ENCODE data around the gene POPDC2. TPM values are rescaled to one million over a fixed set of nuclear protein-coding genes. Genes with fewer than 3 reads are reported as not detected.

Gene POPDC2
- total and polyA plus RNA-seq, 10 of the 15 experiments (the other 5 are each of a cell fraction or from before 2014, with no cell fraction given): 1.8 to 12.7 (median 3.5) TPM

- SMC1A ChIA-PET (ENCODE audit: uncharacterized antibody, unreplicated experiment): interaction anchor here (0.7 to 2.0 kb wide), 7 partner anchors 8 to 238 kb away, joined by 3 to 5 read pairs (median 4); partner anchors contain the start of gene TMEM39A
- Histone ChIP-seq H2AFZ (ENCODE audit: control insufficient read depth, low read depth, low read length) (peak overlapping the region; percentile 47), H4K20me1 (ENCODE audit: control insufficient read depth, insufficient read depth) (no peaks in the 10 kb centered on the region), H3K9me3 (replicated peaks; ENCODE audit: control insufficient read depth, insufficient read depth, low read length) (peaks cover 15% of the 10 kb centered on the region), H3K79me2 (ENCODE audit: control insufficient read depth, insufficient read depth, low read length) (no peaks in the 10 kb centered on the region; the same call in 1 of the 2 replicates), H3K27me3 (replicated peaks in 1 of 2; ENCODE audit: control insufficient read depth in 2 of 2, insufficient read depth in 2 of 2, low read length in 1 of 2) (no peaks in the 10 kb centered on the region), H3K36me3 (ENCODE audit: control insufficient read depth in 2 of 2, insufficient read depth in 2 of 2, low read length in 1 of 2) (no peaks in the 10 kb centered on the region), H3K4me2 (ENCODE audit: control insufficient read depth, insufficient read depth) (peak overlapping the region; percentile 66), H3K4me1 (ENCODE audit: control insufficient read depth, insufficient read depth, low read length) (peaks cover 38% of the 10 kb centered on the region), H3K4me3 (no peak overlapping the region), H3K27ac (ENCODE audit: control insufficient read depth, insufficient read depth) (peak overlapping the region; percentile 96), H3K9ac (ENCODE audit: control insufficient read depth, insufficient read depth, low read length) (0 out of 2 replicates have a peak overlapping the region, but pooled peaks have one; percentile 2)
- intact Hi-C loops (cut with micrococcal nuclease; ENCODE audit: unreplicated experiment) (loop anchor here (1.0 to 10.0 kb wide), 2 partner anchors 110 to 394 kb away; partner anchors contain the start of gene GSK3B), in situ Hi-C loops (cut with MboI) (no loop called here)
- RAD21 ChIA-PET (ENCODE audit: unreplicated experiment): interaction anchor here (1.0 to 1.8 kb wide), 4 partner anchors 20 to 144 kb away, joined by 4 to 5 read pairs (median 4); no protein-coding TSS in a partner anchor
- 29% methylated on average over 4 of the region's 4 CpGs for WGBS (ENCODE audit: insufficient coverage, insufficient replicate concordance, low lambda C conversion rate, missing lambda C conversion rate)
- POLR2A ChIA-PET: no interaction called here
- peak; percentile 49 for FAIRE-seq
- CTCF ChIA-PET: interaction anchor here (1.3 to 1.7 kb wide), 2 partner anchors 19 to 99 kb away, joined by 3 to 8 read pairs; no protein-coding TSS in a partner anchor
- peak; percentile 54 for ATAC-seq
- DNase-seq (ENCODE audit: low read depth, low spot score): peak; percentile 74
- TSS peak; percentile 99 for BruUV-seq (replicated peaks)
- TF ChIP-seq ATF2 (IDR thresholded peaks at IDR 0.05; ENCODE audit: low read length) (peak; percentile 54; the same call in 1 of the 2 replicates), PML (IDR thresholded peaks at IDR 0.05; ENCODE audit: low read length) (no peak), PAX5 (IDR thresholded peaks at IDR 0.05; ENCODE audit: borderline replicate concordance, low read depth, low read length) (0 out of 2 replicates have a peak, but pooled peaks have one; percentile 39), ZNF384 (IDR thresholded peaks at IDR 0.05; ENCODE audit: borderline replicate concordance, low read depth, low read length) (no peak), DPF2 (IDR thresholded peaks at IDR 0.05) (peak; percentile 97), RCOR1 (conservative IDR thresholded peaks at IDR 0.05; ENCODE audit: low read depth, low read length) (no peak), BACH1 (IDR thresholded peaks at IDR 0.05; ENCODE audit: borderline replicate concordance) (peak; percentile 93), ZNF274 (IDR thresholded peaks at IDR 0.05; ENCODE audit: insufficient read depth, insufficient read length) (no peak), STAT3 (IDR thresholded peaks at IDR 0.05; ENCODE audit: low read depth, low read length) (no peak), E4F1 (IDR thresholded peaks at IDR 0.05; ENCODE audit: borderline replicate concordance, partially characterized antibody) (peak; percentile 87), SIX5 (IDR thresholded peaks at IDR 0.05; ENCODE audit: low read depth, low read length, severe bottlenecking) (no peak), POLR2A (IDR thresholded peaks at IDR 0.05; ENCODE audit: low read depth, low read length) (no peak), SREBF1 (IDR thresholded peaks at IDR 0.05; ENCODE audit: low read length) (no peak), CREB1 (IDR thresholded peaks at IDR 0.05; ENCODE audit: low read depth) (0 out of 2 replicates have a peak, but pooled peaks have one; percentile 35), MTA3 (IDR thresholded peaks at IDR 0.05; ENCODE audit: borderline replicate concordance, low read length) (peak; percentile 77; the same call in 1 of the 2 replicates), SKIL (IDR thresholded peaks at IDR 0.05; ENCODE audit: low read depth, poor library complexity, severe bottlenecking) (peak; percentile 84)
- TF ChIP-seq, protein P1, sequence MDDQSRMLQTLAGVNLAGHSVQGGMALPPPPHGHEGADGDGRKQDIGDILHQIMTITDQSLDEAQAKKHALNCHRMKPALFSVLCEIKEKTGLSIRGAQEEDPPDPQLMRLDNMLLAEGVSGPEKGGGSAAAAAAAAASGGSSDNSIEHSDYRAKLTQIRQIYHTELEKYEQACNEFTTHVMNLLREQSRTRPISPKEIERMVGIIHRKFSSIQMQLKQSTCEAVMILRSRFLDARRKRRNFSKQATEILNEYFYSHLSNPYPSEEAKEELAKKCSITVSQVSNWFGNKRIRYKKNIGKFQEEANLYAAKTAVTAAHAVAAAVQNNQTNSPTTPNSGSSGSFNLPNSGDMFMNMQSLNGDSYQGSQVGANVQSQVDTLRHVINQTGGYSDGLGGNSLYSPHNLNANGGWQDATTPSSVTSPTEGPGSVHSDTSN (IDR thresholded peaks at IDR 0.05; ENCODE audit: insufficient replicate concordance, low read depth, low read length): no peak
Measured at GRCh38 chr3:119700269-119700919, 40.0 kb upstream of the POPDC2 start.
